HepG2 (cell line): ENCODE data around the gene METTL1.

Experiments used
- CBX1 ChIP-seq: IDR thresholded peaks from one replicate; pipeline ENCODE4 v1.6.1; 2016; ENCODE audit warnings: antibody characterized with exemption, low read depth
- EZH2 ChIP-seq: conservative IDR thresholded peaks from 2 replicates; pipeline ENCODE4 v1.6.1; 2012; ENCODE audit warnings: mild to moderate bottlenecking, low read depth, low read length, moderate library complexity
- FOSL1 ChIP-seq: sonication (generic); formaldehyde crosslinking; IDR thresholded peaks from 2 replicates; pipeline ENCODE4 v1.9.0; 2021; ENCODE audit warnings: missing genetic modification reagents, borderline replicate concordance
- KLF6 ChIP-seq: IDR thresholded peaks from 2 replicates; pipeline ENCODE4 v1.8.0; 2016; ENCODE audit warnings: missing biosample characterization, missing genetic modification reagents
- PPARG ChIP-seq: conservative IDR thresholded peaks from 2 replicates; pipeline ENCODE4 v1.6.1; 2016; ENCODE audit warnings: missing biosample characterization, missing genetic modification reagents
- U2AF2 ChIP-seq: fragments of 200-400 bp; formaldehyde crosslinking; IDR thresholded peaks from 2 replicates; pipeline ENCODE4 v1.6.1; 2017; ENCODE audit warnings: low read depth, mild to moderate bottlenecking, low read length
- ZNF256 ChIP-seq: sonication (generic); formaldehyde crosslinking; conservative IDR thresholded peaks from 2 replicates; pipeline ENCODE4 v1.4.0; 2020; ENCODE audit warnings: missing genetic modification reagents
- ZNF337 ChIP-seq: sonication (generic); formaldehyde crosslinking; IDR thresholded peaks from 2 replicates; pipeline ENCODE4 v1.5.1; 2020; ENCODE audit warnings: missing genetic modification reagents, low read depth, mild to moderate bottlenecking, borderline replicate concordance
- TF ChIP-seq, protein P1 (sequence below): sonication (generic); formaldehyde crosslinking; IDR thresholded peaks from one replicate; pipeline ENCODE4 v1.5.1; 2020; ENCODE audit warnings: mild to moderate bottlenecking, missing genetic modification reagents; ENCODE audit errors: not compliant biosample characterization
- TF ChIP-seq, protein P2 (sequence below): sonication (generic); formaldehyde crosslinking; IDR thresholded peaks from 2 replicates; pipeline ENCODE4 v1.5.0; 2020; ENCODE audit warnings: mild to moderate bottlenecking, missing genetic modification reagents, moderate library complexity

DNA sequence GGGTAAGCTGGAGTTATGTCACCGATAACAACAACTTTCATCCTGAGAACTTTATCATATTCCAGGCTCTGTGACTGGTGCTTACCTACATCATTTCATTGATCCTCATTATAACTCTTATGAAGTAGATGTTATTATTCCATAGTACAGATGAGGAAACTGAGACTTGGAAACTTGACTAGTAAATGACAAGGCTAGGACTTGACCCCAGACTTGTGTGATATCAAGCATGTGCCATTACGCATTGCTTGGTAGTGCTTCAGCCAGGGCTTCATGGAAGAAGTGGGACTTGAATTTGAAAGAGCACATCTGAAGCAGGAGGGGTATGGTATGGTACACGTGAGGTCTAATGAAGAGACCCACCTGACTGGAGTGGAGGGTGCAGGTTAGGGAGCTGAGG lies 34.8 kb upstream of the METTL1 start:
- TF ChIP-seq U2AF2 (no peak), FOSL1 (no peak), PPARG (CRISPR knock-in tag) (no peak), ZNF337 (no peak), EZH2 (no peak), KLF6 (CRISPR knock-in tag) (no peak), CBX1 (no peak), ZNF256 (CRISPR knock-in tag) (no peak)
- TF ChIP-seq, protein P1, sequence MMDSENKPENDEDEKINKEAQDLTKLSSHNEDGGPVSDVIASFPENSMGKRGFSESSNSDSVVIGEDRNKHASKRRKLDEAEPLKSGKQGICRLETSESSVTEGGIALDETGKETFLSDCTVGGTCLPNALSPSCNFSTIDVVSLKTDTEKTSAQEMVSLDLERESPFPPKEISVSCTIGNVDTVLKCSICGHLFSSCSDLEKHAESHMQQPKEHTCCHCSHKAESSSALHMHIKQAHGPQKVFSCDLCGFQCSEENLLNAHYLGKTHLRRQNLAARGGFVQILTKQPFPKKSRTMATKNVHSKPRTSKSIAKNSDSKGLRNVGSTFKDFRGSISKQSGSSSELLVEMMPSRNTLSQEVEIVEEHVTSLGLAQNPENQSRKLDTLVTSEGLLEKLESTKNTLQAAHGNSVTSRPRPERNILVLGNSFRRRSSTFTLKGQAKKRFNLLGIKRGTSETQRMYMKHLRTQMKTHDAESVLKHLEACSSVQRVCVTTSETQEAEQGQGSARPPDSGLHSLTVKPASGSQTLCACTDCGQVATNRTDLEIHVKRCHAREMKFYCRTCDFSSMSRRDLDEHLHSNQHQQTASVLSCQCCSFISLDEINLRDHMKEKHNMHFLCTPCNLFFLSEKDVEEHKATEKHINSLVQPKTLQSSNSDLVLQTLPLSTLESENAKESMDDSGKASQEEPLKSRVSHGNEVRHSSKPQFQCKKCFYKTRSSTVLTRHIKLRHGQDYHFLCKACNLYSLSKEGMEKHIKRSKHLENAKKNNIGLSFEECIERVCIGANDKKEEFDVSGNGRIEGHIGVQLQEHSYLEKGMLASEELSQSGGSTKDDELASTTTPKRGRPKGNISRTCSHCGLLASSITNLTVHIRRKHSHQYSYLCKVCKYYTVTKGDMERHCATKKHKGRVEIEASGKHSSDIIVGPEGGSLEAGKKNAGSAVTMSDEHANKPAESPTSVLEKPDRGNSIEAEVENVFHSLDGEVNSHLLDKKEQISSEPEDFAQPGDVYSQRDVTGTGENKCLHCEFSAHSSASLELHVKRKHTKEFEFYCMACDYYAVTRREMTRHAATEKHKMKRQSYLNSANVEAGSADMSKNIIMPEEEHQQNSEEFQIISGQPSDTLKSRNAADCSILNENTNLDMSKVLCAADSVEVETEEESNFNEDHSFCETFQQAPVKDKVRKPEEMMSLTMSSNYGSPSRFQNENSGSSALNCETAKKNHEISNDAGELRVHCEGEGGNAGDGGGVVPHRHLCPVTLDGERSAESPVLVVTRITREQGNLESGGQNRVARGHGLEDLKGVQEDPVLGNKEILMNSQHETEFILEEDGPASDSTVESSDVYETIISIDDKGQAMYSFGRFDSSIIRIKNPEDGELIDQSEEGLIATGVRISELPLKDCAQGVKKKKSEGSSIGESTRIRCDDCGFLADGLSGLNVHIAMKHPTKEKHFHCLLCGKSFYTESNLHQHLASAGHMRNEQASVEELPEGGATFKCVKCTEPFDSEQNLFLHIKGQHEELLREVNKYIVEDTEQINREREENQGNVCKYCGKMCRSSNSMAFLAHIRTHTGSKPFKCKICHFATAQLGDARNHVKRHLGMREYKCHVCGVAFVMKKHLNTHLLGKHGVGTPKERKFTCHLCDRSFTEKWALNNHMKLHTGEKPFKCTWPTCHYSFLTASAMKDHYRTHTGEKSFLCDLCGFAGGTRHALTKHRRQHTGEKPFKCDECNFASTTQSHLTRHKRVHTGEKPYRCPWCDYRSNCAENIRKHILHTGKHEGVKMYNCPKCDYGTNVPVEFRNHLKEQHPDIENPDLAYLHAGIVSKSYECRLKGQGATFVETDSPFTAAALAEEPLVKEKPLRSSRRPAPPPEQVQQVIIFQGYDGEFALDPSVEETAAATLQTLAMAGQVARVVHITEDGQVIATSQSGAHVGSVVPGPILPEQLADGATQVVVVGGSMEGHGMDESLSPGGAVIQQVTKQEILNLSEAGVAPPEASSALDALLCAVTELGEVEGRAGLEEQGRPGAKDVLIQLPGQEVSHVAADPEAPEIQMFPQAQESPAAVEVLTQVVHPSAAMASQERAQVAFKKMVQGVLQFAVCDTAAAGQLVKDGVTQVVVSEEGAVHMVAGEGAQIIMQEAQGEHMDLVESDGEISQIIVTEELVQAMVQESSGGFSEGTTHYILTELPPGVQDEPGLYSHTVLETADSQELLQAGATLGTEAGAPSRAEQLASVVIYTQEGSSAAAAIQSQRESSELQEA, result no peak
- TF ChIP-seq, protein P2, sequence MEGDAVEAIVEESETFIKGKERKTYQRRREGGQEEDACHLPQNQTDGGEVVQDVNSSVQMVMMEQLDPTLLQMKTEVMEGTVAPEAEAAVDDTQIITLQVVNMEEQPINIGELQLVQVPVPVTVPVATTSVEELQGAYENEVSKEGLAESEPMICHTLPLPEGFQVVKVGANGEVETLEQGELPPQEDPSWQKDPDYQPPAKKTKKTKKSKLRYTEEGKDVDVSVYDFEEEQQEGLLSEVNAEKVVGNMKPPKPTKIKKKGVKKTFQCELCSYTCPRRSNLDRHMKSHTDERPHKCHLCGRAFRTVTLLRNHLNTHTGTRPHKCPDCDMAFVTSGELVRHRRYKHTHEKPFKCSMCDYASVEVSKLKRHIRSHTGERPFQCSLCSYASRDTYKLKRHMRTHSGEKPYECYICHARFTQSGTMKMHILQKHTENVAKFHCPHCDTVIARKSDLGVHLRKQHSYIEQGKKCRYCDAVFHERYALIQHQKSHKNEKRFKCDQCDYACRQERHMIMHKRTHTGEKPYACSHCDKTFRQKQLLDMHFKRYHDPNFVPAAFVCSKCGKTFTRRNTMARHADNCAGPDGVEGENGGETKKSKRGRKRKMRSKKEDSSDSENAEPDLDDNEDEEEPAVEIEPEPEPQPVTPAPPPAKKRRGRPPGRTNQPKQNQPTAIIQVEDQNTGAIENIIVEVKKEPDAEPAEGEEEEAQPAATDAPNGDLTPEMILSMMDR, result no peak
